Immature natural killer cell (primary cell): ENCODE data around the gene NCAPD2. TPM values are rescaled to one million over a fixed set of nuclear protein-coding genes. Genes with fewer than 3 reads are reported as not detected.
"Not testable (repeated sequence)": the region's sequence is repeated elsewhere in the genome, so short reads cannot be mapped to it uniquely, and the experiment has no call there.

Experiments used
- DNase-seq, 3 donors: peaks; one replicate each; pipeline ENCODE4 v3.0.0; 2022; ENCODE audit warnings: mixed read lengths in 1 of 3
- H3K27ac Mint-ChIP-seq, 6 donors: one replicate each; pipeline ENCODE4 v1.8.0; 2020; ENCODE audit warnings: mixed read lengths in 6 of 6, mild to moderate bottlenecking in 5 of 6, inconsistent platforms in 4 of 6, moderate library complexity in 3 of 6
- H3K27me3 Mint-ChIP-seq, 3 donors: one replicate each; pipeline ENCODE4 v1.8.0; 2020 to 2021; ENCODE audit warnings: low read depth in 3 of 3, mild to moderate bottlenecking in 3 of 3, mixed read lengths in 3 of 3, moderate library complexity in 3 of 3, inconsistent platforms in 1 of 3
- H3K36me3 Mint-ChIP-seq, 3 donors: one replicate each; pipeline ENCODE4 v1.8.0; 2020; ENCODE audit warnings: mixed read lengths in 3 of 3, inconsistent platforms in 2 of 3, mild to moderate bottlenecking in 2 of 3
- H3K4me1 Mint-ChIP-seq, 2 donors: one replicate each; pipeline ENCODE4 v1.8.0; 2020; ENCODE audit warnings: inconsistent platforms in 2 of 2, mild to moderate bottlenecking in 2 of 2, mixed read lengths in 2 of 2, moderate library complexity in 1 of 2
- H3K4me3 Mint-ChIP-seq, 5 donors: one replicate each; pipeline ENCODE4 v1.8.0; 2020; ENCODE audit warnings: mild to moderate bottlenecking in 5 of 5, mixed read lengths in 5 of 5, inconsistent platforms in 3 of 5, moderate library complexity in 3 of 5
- H3K9me3 Mint-ChIP-seq, 6 donors: one replicate each; pipeline ENCODE4 v1.8.0; 2020; ENCODE audit warnings: mild to moderate bottlenecking in 6 of 6, mixed read lengths in 6 of 6, inconsistent platforms in 4 of 6, moderate library complexity in 3 of 6
- polyA plus RNA-seq, 3 donors: library from polyadenylated mRNA; unstranded; fragments of 300-500 nt; fragmentation: Illumina TruSeq; gene quantifications; one replicate each; pipeline ENCODE4 v1.2.3, GENCODE V29; 2021

NCAPD2 gene
- polyA plus RNA-seq, 3 donors from 2014 or later, result 23.3 to 50.5 (median 24.0) TPM

DNA sequence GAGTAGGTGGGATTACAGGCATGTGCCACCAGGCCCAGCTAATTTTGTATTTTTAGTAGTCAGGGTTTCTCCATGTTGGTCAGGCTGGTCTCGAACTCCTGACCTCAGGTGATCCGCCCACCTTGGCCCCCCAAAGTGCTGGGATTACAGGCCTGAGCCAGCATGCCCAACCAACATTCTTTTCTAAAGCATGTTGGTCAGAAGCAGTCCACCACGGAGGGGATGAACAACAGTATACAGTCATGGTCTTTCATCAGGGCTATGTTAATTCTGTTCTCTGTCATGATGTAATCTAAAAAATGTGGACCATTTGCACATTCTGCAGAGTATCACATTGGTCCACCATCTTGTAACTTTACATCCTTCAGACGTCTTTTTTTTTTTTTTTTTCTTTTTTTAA is 4.5 kb upstream of the NCAPD2 start:
- H3K9me3 Mint-ChIP-seq, result no peaks in the 10 kb centered on the region
- H3K36me3 Mint-ChIP-seq, result peaks cover 0 to 4% (median 4%) of the 10 kb centered on the region in 3 donors
- H3K27me3 Mint-ChIP-seq, result peaks cover 9 to 24% (median 11%) of the 10 kb centered on the region in 3 donors
- H3K4me3 Mint-ChIP-seq, result no peak overlapping the region
- DNase-seq, result no peak
- peaks cover 15 to 22% of the 10 kb centered on the region in 2 donors for H3K4me1 Mint-ChIP-seq
- no peak overlapping the region for H3K27ac Mint-ChIP-seq

DNA sequence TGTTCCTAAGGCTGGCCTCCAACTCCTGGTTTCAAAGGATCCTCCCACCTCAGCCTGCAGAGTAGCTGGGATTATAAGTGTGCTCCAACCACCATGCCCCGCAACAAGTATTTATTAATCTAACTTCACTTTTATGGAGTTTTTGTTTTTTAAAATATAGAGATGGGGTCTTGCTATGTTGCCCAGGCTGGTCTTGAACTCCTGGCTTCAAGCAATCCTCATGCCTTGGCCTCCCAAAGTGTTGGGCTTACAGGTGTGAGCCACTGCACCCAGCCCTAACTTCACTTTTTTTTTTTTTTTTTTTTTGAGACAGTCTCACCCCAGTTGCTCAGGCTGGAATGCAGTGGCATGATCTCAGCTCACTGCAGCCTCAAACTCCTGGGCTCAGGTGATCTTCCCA is 3.2 kb upstream of the NCAPD2 start:
- H3K27ac Mint-ChIP-seq, DNase-seq, H3K4me3 Mint-ChIP-seq, H3K36me3 Mint-ChIP-seq, H3K9me3 Mint-ChIP-seq: not testable (repeated sequence)
- Mint-ChIP-seq H3K4me1 (peaks cover 27 to 34% of the 10 kb centered on the region in 2 donors), H3K27me3 (peaks cover 9 to 24% (median 10%) of the 10 kb centered on the region in 3 donors)

DNA sequence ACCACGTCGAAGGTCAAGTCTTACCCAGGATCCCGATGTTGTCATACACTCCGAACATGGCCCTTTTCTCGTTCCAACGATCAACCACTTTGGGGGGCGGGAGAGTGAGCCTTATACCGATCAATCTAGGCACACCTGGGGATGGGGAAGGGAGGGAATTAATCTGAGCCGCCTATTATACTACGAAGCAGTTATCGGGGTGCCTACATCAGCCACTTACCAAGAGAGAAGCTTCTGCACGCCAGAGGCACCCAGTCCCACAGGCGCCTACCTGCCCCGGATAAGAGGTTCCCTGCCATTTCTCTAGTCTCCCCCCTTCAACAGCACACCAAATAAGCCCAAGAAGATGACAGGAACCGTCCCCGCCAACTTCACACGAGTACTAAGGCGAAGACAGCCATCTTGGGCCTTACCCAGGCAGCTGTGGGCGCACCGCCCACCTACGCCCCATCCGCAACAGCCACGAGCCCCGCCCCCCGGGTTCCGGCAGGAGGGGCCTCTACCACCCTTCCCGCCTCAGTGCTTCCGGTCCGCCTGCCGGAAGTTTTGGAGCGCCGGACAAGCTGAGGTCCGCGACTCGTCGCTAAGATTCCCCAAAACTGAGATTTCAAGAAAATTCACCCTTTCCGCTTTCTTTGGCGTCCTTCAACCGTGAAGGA is 935 bp upstream of the NCAPD2 start, which contains the start of gene MRPL51:
MRPL51 (minus strand) TSS at position 425 of the 659 bp plus-strand sequence; CDS start at position 299, 126 bp downstream.
- Mint-ChIP-seq H3K4me1 (peaks cover 32 to 45% of the 10 kb centered on the region in 2 donors), H3K27ac (peak within 1 kb of the TSS; percentile 95 to 99 (median 97)), H3K36me3 (peaks cover 0 to 8% (median 4%) of the 10 kb centered on the region in 3 donors), H3K9me3 (no peaks in the 10 kb centered on the region), H3K4me3 (peak within 1 kb of the TSS; percentile 92 to 98 (median 96)), H3K27me3 (peaks cover 9 to 22% (median 10%) of the 10 kb centered on the region in 3 donors)
- DNase-seq, result peak; percentile 93 to 96 (median 96)

DNA sequence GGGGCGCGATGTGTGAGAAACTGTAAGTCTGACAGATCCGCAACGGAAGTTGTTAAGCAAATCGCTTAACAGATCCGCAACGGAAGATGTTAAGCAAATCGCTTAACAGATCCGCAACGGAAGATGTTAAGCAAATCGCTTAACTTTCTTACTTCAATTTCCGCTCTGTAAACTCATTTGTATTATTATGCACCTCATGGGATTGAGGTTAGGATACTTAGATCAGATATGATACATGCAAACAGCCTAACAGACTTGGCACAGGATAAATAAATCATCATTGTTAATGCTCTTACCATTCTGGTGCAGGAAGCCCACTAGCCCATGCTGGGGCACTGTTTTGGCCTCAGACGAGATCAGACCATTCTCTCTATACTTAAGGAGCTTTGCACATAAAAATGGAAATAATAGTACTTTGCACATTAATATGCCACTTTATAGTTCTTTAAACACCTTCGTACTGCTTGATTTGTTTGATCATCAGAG is 399 bp downstream of the NCAPD2 start:
- Mint-ChIP-seq H3K36me3 (peaks cover 0 to 11% (median 4%) of the 10 kb centered on the region in 3 donors), H3K4me1 (peaks cover 33 to 45% of the 10 kb centered on the region in 2 donors), H3K4me3 (peak overlapping the region; percentile 92 to 98 (median 96)), H3K27me3 (peaks cover 9 to 22% (median 10%) of the 10 kb centered on the region in 3 donors), H3K27ac (peak overlapping the region; percentile 93 to 99 (median 96)), H3K9me3 (no peaks in the 10 kb centered on the region)
- no peak for DNase-seq

DNA sequence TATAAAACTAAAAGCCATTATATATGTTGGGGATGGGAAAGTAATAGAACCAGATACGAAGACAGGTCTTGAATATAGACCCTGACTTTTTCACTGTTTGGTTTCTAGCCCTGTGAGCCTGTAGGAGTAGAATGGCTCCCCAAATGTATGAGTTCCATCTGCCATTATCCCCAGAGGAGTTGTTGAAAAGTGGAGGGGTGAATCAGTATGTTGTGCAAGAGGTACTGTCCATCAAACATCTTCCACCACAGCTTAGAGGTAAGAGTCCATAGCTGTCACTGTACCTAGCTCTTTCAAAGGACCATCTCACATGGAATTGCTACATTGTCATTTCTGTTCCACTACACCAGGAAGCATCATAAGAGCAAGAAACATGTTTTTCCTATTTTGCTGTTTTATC is 1.1 kb downstream of the NCAPD2 start:
- Mint-ChIP-seq H3K36me3 (peaks cover 0 to 11% (median 4%) of the 10 kb centered on the region in 3 donors), H3K27me3 (peaks cover 9 to 22% (median 10%) of the 10 kb centered on the region in 3 donors), H3K4me1 (peaks cover 33 to 45% of the 10 kb centered on the region in 2 donors), H3K4me3 (peak overlapping the region; percentile 92 to 98 (median 96)), H3K9me3 (no peaks in the 10 kb centered on the region), H3K27ac (peak overlapping the region; percentile 93 to 99 (median 96))
- DNase-seq, result no peak

DNA sequence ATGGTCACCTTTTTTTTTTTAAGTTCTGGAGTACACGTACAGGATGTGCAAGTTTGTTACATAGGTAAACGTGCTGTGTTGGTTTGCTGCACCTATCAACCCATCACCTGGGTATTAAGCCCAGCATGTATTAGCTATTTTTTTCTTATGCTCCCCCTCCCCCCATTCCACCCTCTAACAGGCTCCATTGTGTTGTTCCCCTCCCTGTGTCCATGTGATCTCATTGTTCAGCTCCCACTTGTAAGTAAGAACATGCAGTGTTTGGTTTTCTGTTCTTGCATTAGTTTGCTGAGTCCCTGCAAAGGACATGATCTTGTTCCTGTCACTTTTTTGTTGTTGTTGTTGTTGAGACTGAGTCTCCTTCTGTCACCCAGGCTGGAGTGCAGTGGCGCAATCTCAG is 3.4 kb downstream of the NCAPD2 start:
- Mint-ChIP-seq H3K27ac (peak overlapping the region in 4 of 6 donors; percentile 18 to 75 (median 64)), H3K4me1 (peaks cover 29 to 38% of the 10 kb centered on the region in 2 donors), H3K27me3 (peaks cover 9 to 17% (median 10%) of the 10 kb centered on the region in 3 donors)
- H3K9me3 Mint-ChIP-seq, H3K4me3 Mint-ChIP-seq, DNase-seq, H3K36me3 Mint-ChIP-seq: not testable (repeated sequence)

DNA sequence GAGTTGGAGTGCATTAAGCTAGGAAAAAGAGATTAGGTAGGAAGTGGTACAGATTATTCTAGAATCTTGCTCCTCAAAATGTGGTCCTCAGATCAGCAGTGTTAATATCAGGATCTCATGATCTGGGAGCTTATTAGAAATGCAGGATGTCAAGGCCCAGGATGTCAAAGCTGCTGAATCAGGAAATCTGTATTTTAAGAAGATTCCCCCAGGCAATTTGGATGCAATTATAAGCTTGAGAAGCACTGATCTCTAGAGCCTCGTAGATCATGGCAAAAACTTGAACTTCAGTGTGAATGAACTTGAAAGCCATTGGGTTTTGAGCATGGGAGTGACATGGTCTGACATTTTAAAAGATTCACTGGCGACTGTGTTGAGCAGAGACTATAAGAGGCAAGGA is 6.6 kb downstream of the NCAPD2 start:
- peaks cover 8 to 12% of the 10 kb centered on the region in 2 donors for H3K4me1 Mint-ChIP-seq

DNA sequence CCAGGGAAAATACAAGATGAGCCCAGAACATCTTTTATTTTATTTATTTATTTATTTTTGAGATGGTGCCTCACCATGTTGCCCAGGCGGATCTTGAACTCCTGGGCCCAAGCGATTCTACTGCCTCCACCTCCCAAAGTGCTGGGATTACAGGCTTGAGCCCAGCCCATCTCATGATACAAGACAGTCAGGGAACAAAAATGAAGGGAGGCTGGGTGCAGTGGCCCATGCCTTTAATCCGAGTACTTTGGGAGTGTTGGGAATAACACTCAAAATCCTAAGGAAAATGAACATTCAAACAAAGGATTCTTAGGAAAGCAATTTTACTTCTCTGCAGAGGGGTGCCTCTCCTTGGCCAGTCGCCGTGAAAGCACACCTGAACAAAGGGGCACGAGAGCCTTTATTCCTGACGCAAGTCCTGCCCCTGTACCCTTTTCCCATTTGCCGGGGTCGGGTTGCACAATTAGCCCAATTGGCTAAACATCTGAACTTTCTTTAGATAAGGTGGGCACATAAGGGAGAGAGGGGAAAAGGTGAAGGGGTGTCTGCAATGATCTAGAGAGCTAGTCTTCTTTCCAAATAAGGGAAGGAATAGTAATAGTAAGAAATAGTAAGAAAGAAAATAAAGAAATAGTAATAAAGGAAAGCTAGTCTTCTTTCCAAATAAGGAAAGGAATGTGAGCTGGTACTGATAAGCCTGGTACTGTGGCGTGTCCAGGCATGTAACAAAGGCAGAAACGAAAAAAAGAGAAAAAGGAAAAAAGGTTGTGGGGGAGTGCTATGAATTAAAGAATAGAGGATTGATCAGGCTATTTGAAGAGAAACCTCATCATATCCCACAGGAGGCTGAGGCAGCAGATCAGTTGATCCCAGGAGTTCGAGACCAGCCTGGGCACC is 13.4 kb downstream of the NCAPD2 start:
- Mint-ChIP-seq H3K27ac (peak overlapping the region in 2 of 6 donors; percentile 45 to 78), H3K36me3 (peaks cover 13 to 28% (median 15%) of the 10 kb centered on the region in 3 donors), H3K4me3 (no peak overlapping the region), H3K9me3 (no peaks in the 10 kb centered on the region), H3K4me1 (peaks cover 8 to 27% of the 10 kb centered on the region in 2 donors), H3K27me3 (no peaks in the 10 kb centered on the region)
- no peak for DNase-seq

More for the DNA sequence above, 6.6 kb downstream of the NCAPD2 start:
- H3K9me3 Mint-ChIP-seq, result no peaks in the 10 kb centered on the region
- no peaks in the 10 kb centered on the region for H3K27me3 Mint-ChIP-seq
- no peak for DNase-seq
- no peak overlapping the region for H3K4me3 Mint-ChIP-seq
- peaks cover 0 to 6% (median 0%) of the 10 kb centered on the region in 3 donors for H3K36me3 Mint-ChIP-seq
- no peak overlapping the region for H3K27ac Mint-ChIP-seq

DNA sequence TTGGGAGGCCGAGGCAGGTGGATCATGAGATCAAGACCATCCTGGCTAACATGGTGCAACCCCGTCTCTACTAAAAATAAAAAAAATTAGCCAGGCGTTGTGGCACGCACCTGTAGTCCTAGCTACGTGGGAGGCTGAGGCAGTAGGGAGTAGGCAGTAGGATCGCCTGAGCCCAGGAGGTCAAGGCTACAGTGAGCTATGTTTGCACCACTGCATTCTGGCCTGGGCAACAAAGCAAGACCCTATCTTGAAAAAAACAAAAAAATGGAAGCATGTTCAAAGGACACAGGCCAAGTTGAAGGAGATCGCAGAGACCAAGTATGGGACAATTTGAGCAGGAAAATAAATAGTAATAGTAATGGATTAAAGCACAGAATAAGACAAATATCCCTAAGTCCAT is 14.2 kb downstream of the NCAPD2 start:
- no peak for DNase-seq
- no peak overlapping the region for H3K4me3 Mint-ChIP-seq
- H3K27me3 Mint-ChIP-seq, result no peaks in the 10 kb centered on the region
- H3K36me3 Mint-ChIP-seq, result peaks cover 20 to 35% (median 22%) of the 10 kb centered on the region in 3 donors
- no peaks in the 10 kb centered on the region for H3K9me3 Mint-ChIP-seq
- peaks cover 8 to 27% of the 10 kb centered on the region in 2 donors for H3K4me1 Mint-ChIP-seq
- no peak overlapping the region for H3K27ac Mint-ChIP-seq

DNA sequence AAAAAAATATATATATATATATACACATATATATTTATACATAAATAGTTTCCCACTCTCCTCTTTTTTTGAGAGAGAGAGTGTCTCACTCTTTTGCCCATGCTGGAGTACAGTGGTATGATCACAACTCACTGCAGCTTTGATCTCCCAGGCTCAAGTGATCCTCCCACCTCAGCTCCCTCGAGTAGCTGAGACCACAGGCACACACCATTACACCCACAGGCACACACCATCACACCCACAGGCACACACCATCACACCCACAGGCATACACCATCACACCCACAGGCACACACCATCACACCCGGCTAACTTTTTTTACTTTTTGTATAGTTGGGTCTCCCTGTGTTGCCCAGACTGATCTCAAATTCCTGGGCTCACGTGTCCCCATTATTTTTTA is 26.3 kb downstream of the NCAPD2 start:
- no peaks in the 10 kb centered on the region for H3K9me3 Mint-ChIP-seq
- DNase-seq, result no peak
- no peak overlapping the region for H3K4me3 Mint-ChIP-seq
- H3K36me3 Mint-ChIP-seq, result peaks cover 39 to 70% (median 40%) of the 10 kb centered on the region in 3 donors
- H3K27me3 Mint-ChIP-seq, result peaks cover 0 to 2% (median 0%) of the 10 kb centered on the region in 3 donors
- H3K27ac Mint-ChIP-seq, result peak overlapping the region in 5 of 6 donors; percentile 40 to 89 (median 79)
- peaks cover 5 to 10% of the 10 kb centered on the region in 2 donors for H3K4me1 Mint-ChIP-seq

DNA sequence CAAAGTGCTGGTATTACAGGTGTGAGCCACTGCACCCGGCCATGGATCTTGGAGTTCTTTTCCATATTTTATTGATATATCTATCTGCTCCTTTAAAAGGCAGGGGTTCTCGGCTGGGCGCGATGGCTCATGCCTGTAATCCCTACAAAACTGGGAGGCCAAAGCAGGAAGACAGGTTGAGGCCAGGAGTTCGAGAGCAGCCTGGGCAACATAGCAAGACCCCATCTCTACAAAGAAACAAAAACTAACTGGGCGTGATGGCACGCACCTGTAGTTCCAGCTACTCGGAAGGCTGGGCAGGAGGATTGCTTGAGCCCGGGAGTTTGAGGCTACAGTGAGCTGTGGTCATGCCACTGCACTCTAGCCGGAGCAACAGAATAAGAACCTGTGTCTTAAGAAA is 28.3 kb downstream of the NCAPD2 start:
- no peak for DNase-seq
- no peak overlapping the region for H3K4me3 Mint-ChIP-seq
- H3K27ac Mint-ChIP-seq, result no peak overlapping the region
- H3K36me3 Mint-ChIP-seq, result peaks cover 39 to 67% (median 40%) of the 10 kb centered on the region in 3 donors
- H3K4me1 Mint-ChIP-seq, result peaks cover 5 to 10% of the 10 kb centered on the region in 2 donors
- no peaks in the 10 kb centered on the region for H3K9me3 Mint-ChIP-seq
- H3K27me3 Mint-ChIP-seq, result peaks cover 0 to 2% (median 0%) of the 10 kb centered on the region in 3 donors

DNA sequence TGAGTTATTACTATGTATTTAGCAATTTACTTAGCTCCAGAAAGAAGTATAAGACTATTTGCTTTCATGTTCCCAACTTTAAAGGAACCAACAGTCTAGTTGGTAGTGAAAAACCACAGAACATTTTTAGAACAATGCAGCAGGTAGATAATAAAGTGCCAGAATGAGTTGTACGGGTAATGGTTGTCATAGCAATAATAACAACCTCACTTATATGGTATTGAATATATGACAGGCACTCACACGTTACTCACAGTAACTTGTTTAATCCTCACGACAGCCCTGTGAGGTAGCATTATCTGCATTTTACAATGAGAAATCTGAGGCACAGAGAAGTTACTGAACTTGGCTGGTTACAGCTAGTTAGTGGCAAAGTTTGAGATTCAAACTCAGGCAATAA is 29.8 kb downstream of the NCAPD2 start:
- Mint-ChIP-seq H3K36me3 (peaks cover 30 to 66% (median 31%) of the 10 kb centered on the region in 3 donors), H3K9me3 (no peaks in the 10 kb centered on the region), H3K4me3 (no peak overlapping the region), H3K4me1 (peaks cover 5 to 10% of the 10 kb centered on the region in 2 donors), H3K27ac (peak overlapping the region in 1 of 6 donors; percentile 2), H3K27me3 (peaks cover 0 to 2% (median 0%) of the 10 kb centered on the region in 3 donors)
- DNase-seq, result no peak

DNA sequence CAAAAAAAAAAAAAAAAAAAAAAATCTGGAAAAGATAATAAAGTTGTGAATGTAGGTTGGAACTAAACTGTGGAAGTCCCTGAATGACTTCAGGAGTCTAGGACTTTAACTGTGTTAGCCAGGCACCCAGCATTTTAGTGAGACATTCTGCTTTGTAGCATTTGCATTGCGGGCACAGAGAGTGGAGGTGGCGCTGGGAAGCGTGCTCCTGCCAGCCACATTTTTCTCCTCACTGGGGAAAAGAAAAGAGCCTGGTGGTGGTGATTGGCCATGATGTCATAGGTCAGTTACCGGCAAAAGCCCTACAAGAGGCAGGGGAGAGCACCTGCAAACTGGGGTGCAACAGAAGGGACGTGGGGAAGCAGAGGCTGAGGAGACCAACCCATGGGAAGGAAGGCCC is 30.7 kb downstream of the NCAPD2 start:
- no peaks in the 10 kb centered on the region for H3K9me3 Mint-ChIP-seq
- no peak overlapping the region for H3K4me3 Mint-ChIP-seq
- H3K4me1 Mint-ChIP-seq, result peaks cover 5 to 10% of the 10 kb centered on the region in 2 donors
- H3K36me3 Mint-ChIP-seq, result peaks cover 31 to 73% (median 33%) of the 10 kb centered on the region in 3 donors
- peaks cover 0 to 2% (median 0%) of the 10 kb centered on the region in 3 donors for H3K27me3 Mint-ChIP-seq
- no peak for DNase-seq
- H3K27ac Mint-ChIP-seq, result peak overlapping the region in 1 of 6 donors; percentile 7
